H9 (cell line): Measurements from ENCODE around the gene TLK1. TPM values are rescaled to one million over a fixed set of nuclear protein-coding genes. Genes with fewer than 3 reads are reported as not detected.

Source experiments
- DNase-seq: peaks from one replicate; pipeline ENCODE4 v3.0.0-alpha.2; 2017
- H2AFZ ChIP-seq: one replicate; pipeline ENCODE4 v1.6.1; 2013; ENCODE audit warnings: mild to moderate bottlenecking, low read length, control low read depth, moderate library complexity
- H2AK5ac ChIP-seq: 2 replicates; pipeline ENCODE4 v1.6.1; 2013; ENCODE audit warnings: low read length, control low read depth, mixed read lengths; ENCODE audit not compliant: insufficient read length
- H2BK120ac ChIP-seq: one replicate; pipeline ENCODE4 v1.6.1; 2013; ENCODE audit warnings: low read depth, mild to moderate bottlenecking, low read length, control low read depth, inconsistent platforms; ENCODE audit not compliant: poor library complexity, severe bottlenecking
- H2BK12ac ChIP-seq: 2 replicates; pipeline ENCODE4 v1.6.1; 2013; ENCODE audit warnings: low read length, control low read depth, mixed read lengths, low read depth; ENCODE audit not compliant: insufficient read length
- H2BK15ac ChIP-seq: 2 replicates; pipeline ENCODE4 v1.6.1; 2013; ENCODE audit warnings: low read depth, low read length, control low read depth
- H2BK20ac ChIP-seq: one replicate; pipeline ENCODE4 v1.6.1; 2013; ENCODE audit warnings: low read depth, mild to moderate bottlenecking, low read length, control low read depth, inconsistent platforms; ENCODE audit not compliant: poor library complexity, severe bottlenecking
- H2BK5ac ChIP-seq: 2 replicates; pipeline ENCODE4 v1.6.1; 2013; ENCODE audit warnings: low read length, control low read depth, mixed read lengths; ENCODE audit not compliant: insufficient read length
- H3K14ac ChIP-seq: 2 replicates; pipeline ENCODE4 v1.6.1; 2013; ENCODE audit warnings: low read length, control low read depth; ENCODE audit not compliant: insufficient read depth
- H3K18ac ChIP-seq: 2 replicates; pipeline ENCODE4 v1.6.1; 2013; ENCODE audit warnings: low read depth, mild to moderate bottlenecking, mixed read lengths, low read length, control low read depth; ENCODE audit not compliant: insufficient read length
- H3K23ac ChIP-seq: 2 replicates; pipeline ENCODE4 v1.6.1; 2013; ENCODE audit warnings: low read length, control low read depth, mixed read lengths, low read depth; ENCODE audit not compliant: insufficient read length
- H3K23me2 ChIP-seq: 2 replicates; pipeline ENCODE4 v1.6.1; 2013; ENCODE audit warnings: low read depth, mild to moderate bottlenecking, mixed read lengths, low read length, control low read depth; ENCODE audit not compliant: insufficient read length, poor library complexity, severe bottlenecking
- H3K27ac ChIP-seq: 2 replicates; pipeline ENCODE4 v1.5.1; 2013; ENCODE audit warnings: low read length, control low read depth, mixed read lengths, low read depth; ENCODE audit not compliant: insufficient read length
- H3K27me3 ChIP-seq: 2 replicates; pipeline ENCODE4 v1.6.1; 2013; ENCODE audit warnings: low read length, control low read depth, inconsistent platforms; ENCODE audit not compliant: insufficient read depth
- H3K4ac ChIP-seq: 2 replicates; pipeline ENCODE4 v1.6.1; 2013; ENCODE audit warnings: low read depth, mild to moderate bottlenecking, control low read depth, inconsistent platforms, low read length, moderate library complexity
- H3K4me1 ChIP-seq: 2 replicates; pipeline ENCODE4 v1.6.1; 2013; ENCODE audit warnings: low read length, control low read depth, inconsistent platforms; ENCODE audit not compliant: insufficient read depth
- H3K4me2 ChIP-seq: 2 replicates; pipeline ENCODE4 v1.6.1; 2013; ENCODE audit warnings: low read length, control low read depth, mixed read lengths; ENCODE audit not compliant: insufficient read length, insufficient read depth
- H3K56ac ChIP-seq: 2 replicates; pipeline ENCODE4 v1.6.1; 2013; ENCODE audit warnings: low read depth, mild to moderate bottlenecking, mixed read lengths, low read length, control low read depth; ENCODE audit not compliant: insufficient read length
- H3K79me1 ChIP-seq: 2 replicates; pipeline ENCODE4 v1.6.1; 2013; ENCODE audit warnings: low read depth, mild to moderate bottlenecking, moderate library complexity, low read length, control low read depth, inconsistent platforms; ENCODE audit not compliant: insufficient read depth, poor library complexity, severe bottlenecking
- H3K79me2 ChIP-seq: 2 replicates; pipeline ENCODE4 v1.6.1; 2013; ENCODE audit warnings: low read length, control low read depth, inconsistent platforms; ENCODE audit not compliant: insufficient read depth
- H3K9ac ChIP-seq: 2 replicates; pipeline ENCODE4 v1.6.1; 2013; ENCODE audit warnings: low read length, control low read depth, mixed read lengths; ENCODE audit not compliant: insufficient read length; ENCODE audit errors: extremely low read depth
- H3K9me3 ChIP-seq: one replicate; pipeline ENCODE4 v1.6.1; 2013; ENCODE audit warnings: low read depth, low read length, inconsistent platforms; ENCODE audit not compliant: control insufficient read depth
- H3T11ph ChIP-seq: one replicate; pipeline ENCODE4 v1.6.1; 2013; ENCODE audit warnings: mild to moderate bottlenecking, low read length, control low read depth, inconsistent platforms
- H4K20me1 ChIP-seq: one replicate; pipeline ENCODE4 v1.6.1; 2013; ENCODE audit not compliant: control insufficient read depth, insufficient read length, insufficient read depth
- H4K5ac ChIP-seq: 2 replicates; pipeline ENCODE4 v1.6.1; 2013; ENCODE audit warnings: low read depth, mild to moderate bottlenecking, mixed read lengths, low read length, control low read depth; ENCODE audit not compliant: insufficient read length
- H4K8ac ChIP-seq: replicated peaks from 2 replicates; pipeline ENCODE4 v1.6.1; 2013; ENCODE audit warnings: low read length, control low read depth, mixed read lengths, low read depth; ENCODE audit not compliant: insufficient read length
- H4K91ac ChIP-seq: 2 replicates; pipeline ENCODE4 v1.6.1; 2013; ENCODE audit warnings: low read depth, mild to moderate bottlenecking, moderate library complexity, mixed read lengths, low read length, control low read depth; ENCODE audit not compliant: insufficient read length
- H3K27ac Mint-ChIP-seq, 3 experiments: 2 replicates in 2 of 3; 3 replicates in 1 of 3; pipeline ENCODE4 v1.8.0; 2020 to 2021; ENCODE audit warnings: mixed read lengths in 3 of 3, mild to moderate bottlenecking in 1 of 3, moderate library complexity in 1 of 3
- H3K27me3 Mint-ChIP-seq: 2 replicates; pipeline ENCODE4 v1.8.0; 2021; ENCODE audit warnings: low read depth, mild to moderate bottlenecking, moderate library complexity, mixed read lengths
- H3K36me3 Mint-ChIP-seq, 3 experiments: 2 replicates in 2 of 3; 3 replicates in 1 of 3; pipeline ENCODE4 v1.8.0; 2020 to 2021; ENCODE audit warnings: low read depth in 3 of 3, mixed read lengths in 3 of 3; ENCODE audit not compliant: insufficient read depth in 1 of 3
- H3K4me1 Mint-ChIP-seq, 2 experiments: 2 replicates each; pipeline ENCODE4 v1.8.0; 2020; ENCODE audit warnings: mixed read lengths in 2 of 2
- H3K4me3 Mint-ChIP-seq, 2 experiments: 2 replicates in 1 of 2; 3 replicates in 1 of 2; pipeline ENCODE4 v1.8.0; 2020 to 2021; ENCODE audit warnings: mild to moderate bottlenecking in 2 of 2, mixed read lengths in 2 of 2, moderate library complexity in 1 of 2
- H3K9me3 Mint-ChIP-seq, 2 experiments: 2 replicates in 1 of 2; 3 replicates in 1 of 2; pipeline ENCODE4 v1.8.0; 2020; ENCODE audit warnings: mild to moderate bottlenecking in 2 of 2, mixed read lengths in 2 of 2, moderate library complexity in 1 of 2
- CTCF ChIP-seq: fragments of 200-600 bp; sonication (generic); conservative IDR thresholded peaks from 3 replicates; pipeline ENCODE4 v1.8.0; 2021; ENCODE audit warnings: antibody characterized with exemption, mild to moderate bottlenecking
- WGBS: extraction: QIAGEN DNeasy Blood & Tissue Kit; methylation state at CpG from one replicate; pipeline ENCODE4 v1.1.7; 2013; ENCODE audit warnings: missing lambda C conversion rate, low lambda C conversion rate, mixed read lengths; ENCODE audit not compliant: insufficient read length; ENCODE audit errors: extremely low coverage; 5-methylcytosine and 5-hydroxymethylcytosine counted together
- total RNA-seq: library from RNA; stranded (reverse); gene quantifications from 2 replicates; pipeline ENCODE4 v1.2.1, GENCODE V29; 2021

The TLK1 gene
- total RNA-seq, 1 experiment from 2014 or later = 112 TPM

- Histone ChIP-seq H3K27me3 (no peaks in the 10 kb centered on the region), H2BK12ac (no peak overlapping the region), H2BK120ac (no peak overlapping the region), H3K79me1 (no peaks in the 10 kb centered on the region), H3K4ac (no peak overlapping the region), H3K4me1 (no peaks in the 10 kb centered on the region; the same call in 1 of the 2 replicates), H2BK15ac (no peak overlapping the region), H2AK5ac (no peak overlapping the region), H3K9me3 (no peaks in the 10 kb centered on the region), H4K91ac (no peak overlapping the region), H3K18ac (no peak overlapping the region), H4K20me1 (no peaks in the 10 kb centered on the region), H3K14ac (no peak overlapping the region), H3K56ac (no peak overlapping the region), H2BK5ac (no peak overlapping the region), H2AFZ (no peak overlapping the region), H2BK20ac (no peak overlapping the region), H3K4me2 (no peak overlapping the region), H3K27ac (no peak overlapping the region), H3K23ac (no peak overlapping the region), H3K79me2 (no peaks in the 10 kb centered on the region), H3T11ph (no peak overlapping the region), H3K23me2 (no peaks in the 10 kb centered on the region), H4K5ac (no peak overlapping the region), H4K8ac (no peak overlapping the region), H3K9ac (no peak overlapping the region)
- Mint-ChIP-seq H3K27me3 (peaks cover 5% of the 10 kb centered on the region), H3K27ac (no peak overlapping the region), H3K4me3 (no peak overlapping the region), H3K4me1 (peaks cover 40 to 41% of the 10 kb centered on the region in 2 experiments), H3K9me3 (no peaks in the 10 kb centered on the region), H3K36me3 (peaks cover 0 to 1% (median 0%) of the 10 kb centered on the region in 3 experiments; a peak in 2 of 7 replicates)
- TF ChIP-seq CTCF = no peak
- no peak for DNase-seq
- WGBS = no CpG with 5 or more reads among the region's 4 CpGs
Observed at GRCh38 chr2:170975943-170976270, 184.8 kb downstream of the TLK1 start.
